Fibroblast of pulmonary artery (primary cell): ENCODE measurements around the gene MBNL2.

ENCODE experiments used
- DNase-seq: peaks from one replicate; pipeline ENCODE4 v3.0.0-alpha.2; 2010; ENCODE audit warnings: low read depth
- H3K4me3 ChIP-seq: replicated peaks from 2 replicates; pipeline ENCODE4 v1.5.1; 2011; ENCODE audit warnings: low read depth, mild to moderate bottlenecking, control low read depth, low read length, moderate library complexity
- CTCF ChIP-seq: IDR thresholded peaks from 2 replicates; pipeline ENCODE4 v1.5.1; 2011; ENCODE audit warnings: mild to moderate bottlenecking, control low read depth, low read length, inconsistent platforms; ENCODE audit errors: missing control alignments

MBNL2 gene

GRCh38 chr13:97390941-97391600 lies 168.9 kb downstream of the MBNL2 start:
- no peak overlapping the region for H3K4me3 ChIP-seq
- no peak for TF ChIP-seq CTCF
- peak; percentile 35 for DNase-seq

- TF ChIP-seq CTCF = no peak
- no peak for DNase-seq
- H3K4me3 ChIP-seq = no peak overlapping the region
Observed at GRCh38 chr13:97392020-97392419, 169.9 kb downstream of the MBNL2 start.

DNA sequence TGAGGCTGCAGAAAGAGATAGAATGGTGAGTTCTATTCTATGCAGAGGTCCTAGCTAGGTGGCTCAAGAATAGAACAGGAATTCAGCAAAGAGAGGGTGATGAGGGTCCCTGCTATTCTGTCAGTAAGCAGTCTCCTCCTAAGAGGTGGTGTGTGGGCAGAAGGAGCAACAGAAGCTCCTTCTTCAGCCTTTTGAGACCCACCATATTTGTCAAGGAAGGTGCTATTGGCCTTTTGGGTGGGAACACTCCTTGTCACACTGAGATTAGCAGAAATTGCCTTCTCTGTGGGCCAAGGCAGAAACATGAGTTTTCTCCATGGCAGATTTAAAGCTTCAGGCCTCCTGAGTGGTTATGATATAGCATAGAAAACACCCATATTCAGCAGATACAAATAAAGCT lies 172.4 kb downstream of the MBNL2 start:
- TF ChIP-seq CTCF = no peak
- DNase-seq = no peak
- no peak overlapping the region for H3K4me3 ChIP-seq

GRCh38 chr13:97395447-97396136 lies 173.5 kb downstream of the MBNL2 start:
- no peak overlapping the region for H3K4me3 ChIP-seq
- no peak for TF ChIP-seq CTCF
- DNase-seq = peak; percentile 50

- H3K4me3 ChIP-seq = no peak overlapping the region
- no peak for TF ChIP-seq CTCF
- DNase-seq = no peak
Observed at GRCh38 chr13:97397267-97397666, 175.1 kb downstream of the MBNL2 start.

GRCh38 chr13:97401421-97401820 lies 179.3 kb downstream of the MBNL2 start:
- H3K4me3 ChIP-seq = no peak overlapping the region
- no peak for TF ChIP-seq CTCF
- no peak for DNase-seq
